Fibroblast of lung (primary cell): Measurements from ENCODE around the gene CROCC2. TPM values are rescaled to one million over a fixed set of nuclear protein-coding genes. Genes with fewer than 3 reads are reported as not detected.
A peak's percentile ranks its signal among the peaks of the same experiment; 100 is the strongest.

Experiments
- DNase-seq, 2 donors: peaks; one replicate each; pipeline versions ENCODE4 v3.0.0 to v3.0.0-alpha.2; 2010; ENCODE audit warnings: low read depth in 2 of 2
- H2AFZ ChIP-seq: 2 replicates; pipeline ENCODE4 v1.5.1; 2012; ENCODE audit warnings: low read length, control low read depth, inconsistent platforms
- H3K27ac ChIP-seq: 2 replicates; pipeline ENCODE4 v1.5.1; 2011; ENCODE audit warnings: low read length, control low read depth; ENCODE audit not compliant: insufficient read depth
- H3K27me3 ChIP-seq: 2 replicates; pipeline ENCODE4 v1.5.1; 2011; ENCODE audit warnings: mild to moderate bottlenecking, low read length; ENCODE audit not compliant: control insufficient read depth, insufficient read depth
- H3K36me3 ChIP-seq: 2 replicates; pipeline ENCODE4 v1.5.1; 2011; ENCODE audit warnings: low read length; ENCODE audit not compliant: control insufficient read depth, insufficient read depth
- H3K4me1 ChIP-seq: 2 replicates; pipeline ENCODE4 v1.5.1; 2011; ENCODE audit warnings: low read length; ENCODE audit not compliant: control insufficient read depth, insufficient read depth; ENCODE audit errors: extremely low read depth
- H3K4me2 ChIP-seq: 2 replicates; pipeline ENCODE4 v1.5.1; 2011; ENCODE audit warnings: low read length, control low read depth; ENCODE audit not compliant: insufficient read depth; ENCODE audit errors: extremely low read depth
- H3K4me3 ChIP-seq, 4 experiments: fragments of 200-600 bp in 1 of 4; sonication (generic) in 1 of 4; replicated peaks in 1 of 4; 2 replicates each; pipeline ENCODE4 v1.5.1; 2011 to 2016; ENCODE audit warnings: low read length in 4 of 4, low read depth in 3 of 4, mild to moderate bottlenecking in 3 of 4, control low read depth in 2 of 4, inconsistent platforms in 1 of 4, mixed read lengths in 1 of 4; ENCODE audit not compliant: insufficient read depth in 1 of 4; ENCODE audit errors: control extremely low read depth in 1 of 4
- H3K79me2 ChIP-seq: 2 replicates; pipeline ENCODE4 v1.5.1; 2012; ENCODE audit warnings: mild to moderate bottlenecking, low read length, inconsistent platforms; ENCODE audit not compliant: control insufficient read depth, insufficient read depth
- H3K9ac ChIP-seq: 2 replicates; pipeline ENCODE4 v1.5.1; 2011; ENCODE audit warnings: mild to moderate bottlenecking, low read length, control low read depth; ENCODE audit not compliant: insufficient read depth
- H3K9me3 ChIP-seq: 2 replicates; pipeline ENCODE4 v1.5.1; 2012; ENCODE audit warnings: low read depth, low read length; ENCODE audit not compliant: control insufficient read depth, insufficient read depth
- H4K20me1 ChIP-seq: 2 replicates; pipeline ENCODE4 v1.5.1; 2011; ENCODE audit warnings: low read length; ENCODE audit not compliant: control insufficient read depth, insufficient read depth; ENCODE audit errors: extremely low read depth
- CTCF ChIP-seq, 2 donors: IDR thresholded peaks in 1 of 2; conservative IDR thresholded peaks in 1 of 2; 1 replicate in 1 of 2; 2 replicates in 1 of 2; pipeline ENCODE4 v1.5.1; 2011 to 2012; ENCODE audit warnings: low read length in 2 of 2, control low read depth in 1 of 2, inconsistent platforms in 1 of 2, low read depth in 1 of 2, mild to moderate bottlenecking in 1 of 2
- EZH2 ChIP-seq: IDR thresholded peaks from 2 replicates; pipeline ENCODE4 v1.5.1; 2012; ENCODE audit warnings: low read length, control low read depth, mild to moderate bottlenecking; ENCODE audit errors: missing control alignments
- polyA plus RNA-seq, 2 donors: library from polyadenylated mRNA; depleted of rRNA in 1 of 2; stranded (reverse) in 1 of 2; unstranded in 1 of 2; fragments of >200 nt; gene quantifications; 2 replicates each; pipeline ENCODE4 v1.2.1, GENCODE V29; 2011 to 2012; ENCODE audit warnings: missing spikeins in 1 of 2
- total RNA-seq: library from RNA; depleted of rRNA; stranded (reverse); fragments of >200 nt; gene quantifications from 2 replicates; pipeline ENCODE4 v1.2.1, GENCODE V29; 2014

The CROCC2 gene
- total and polyA plus RNA-seq, 2 donors (not counting 1 experiment from before 2014, with no cell fraction given): 0.12 to 0.33 TPM

GRCh38 chr2:240970816-240971215 lies 64.7 kb downstream of the CROCC2 start:
- Histone ChIP-seq H3K9me3 (no peaks in the 10 kb centered on the region), H3K4me1 (peaks cover 4% of the 10 kb centered on the region), H4K20me1 (no peaks in the 10 kb centered on the region), H3K27ac (no peak overlapping the region), H3K4me2 (no peak overlapping the region), H3K79me2 (no peaks in the 10 kb centered on the region), H3K36me3 (no peaks in the 10 kb centered on the region), H2AFZ (no peak overlapping the region), H3K9ac (no peak overlapping the region), H3K4me3 (no peak overlapping the region), H3K27me3 (no peaks in the 10 kb centered on the region)
- no peak for DNase-seq
- TF ChIP-seq CTCF (conservative IDR thresholded peaks at IDR 0.05 in 1 of 2, IDR thresholded peaks at IDR 0.05 in 1 of 2; ENCODE audit: low read depth in 1 of 2, low read length in 2 of 2) (no peak), EZH2 (no peak)

- H3K79me2 ChIP-seq: no peaks in the 10 kb centered on the region
- no peaks in the 10 kb centered on the region for H3K27me3 ChIP-seq
- no peak overlapping the region for H3K27ac ChIP-seq
- H4K20me1 ChIP-seq: no peaks in the 10 kb centered on the region
- no peak overlapping the region for H3K4me3 ChIP-seq
- peaks cover 4% of the 10 kb centered on the region for H3K4me1 ChIP-seq
- no peak overlapping the region for H2AFZ ChIP-seq
- no peak overlapping the region for H3K9ac ChIP-seq
- no peaks in the 10 kb centered on the region for H3K9me3 ChIP-seq
- no peaks in the 10 kb centered on the region for H3K36me3 ChIP-seq
- TF ChIP-seq CTCF (conservative IDR thresholded peaks at IDR 0.05 in 1 of 2, IDR thresholded peaks at IDR 0.05 in 1 of 2; ENCODE audit: low read depth in 1 of 2, low read length in 2 of 2) (no peak), EZH2 (no peak)
- no peak overlapping the region for H3K4me2 ChIP-seq
- DNase-seq: no peak
Measured at GRCh38 chr2:240972201-240972600, 66.1 kb downstream of the CROCC2 start.

DNA sequence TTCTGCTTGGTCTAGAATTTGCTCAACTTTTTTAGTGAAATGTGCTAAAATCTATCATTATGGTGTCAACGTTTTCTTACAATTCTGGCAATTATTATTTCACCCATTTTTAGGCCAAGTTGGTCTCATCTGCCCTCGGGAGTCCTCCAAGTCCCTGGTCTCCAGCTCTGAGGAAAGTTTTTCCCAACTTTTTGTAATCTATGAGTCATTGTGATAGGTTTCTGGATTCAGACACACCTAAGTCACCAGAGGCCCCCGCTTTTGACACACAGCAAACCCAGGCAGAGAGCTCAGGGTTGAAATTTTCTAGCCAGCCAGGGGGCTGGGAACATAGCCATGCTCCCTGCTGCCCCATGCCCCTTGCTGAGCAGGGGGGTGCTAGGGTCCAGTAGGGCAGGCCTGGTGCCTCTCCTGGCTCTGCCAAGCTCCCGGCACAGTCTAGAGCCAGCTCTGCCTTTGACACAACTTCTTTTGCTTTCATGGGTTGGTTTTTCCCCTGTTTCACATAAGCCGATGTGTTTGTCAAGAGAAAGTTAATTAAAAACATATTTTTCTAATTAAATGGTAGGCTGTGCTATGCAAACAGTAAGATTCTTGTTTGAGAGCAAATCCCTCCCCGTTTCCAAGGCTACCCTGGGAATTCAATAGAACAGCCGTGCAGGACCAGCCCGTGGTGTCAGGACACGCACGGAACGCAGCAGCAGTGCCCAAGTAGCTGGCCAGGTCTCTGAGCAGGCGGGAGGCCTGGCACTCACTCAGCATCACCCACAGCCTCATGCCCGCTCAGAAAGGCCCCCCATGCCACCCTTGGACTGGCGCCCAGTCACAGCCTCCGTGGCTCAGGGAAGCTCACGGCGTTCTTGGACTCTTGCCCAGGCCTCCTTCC lies 66.7 kb downstream of the CROCC2 start:
- Histone ChIP-seq H3K9me3 (no peaks in the 10 kb centered on the region), H4K20me1 (no peaks in the 10 kb centered on the region), H3K9ac (no peak overlapping the region), H3K4me1 (peaks cover 4% of the 10 kb centered on the region), H3K36me3 (no peaks in the 10 kb centered on the region), H2AFZ (no peak overlapping the region), H3K27me3 (no peaks in the 10 kb centered on the region), H3K79me2 (no peaks in the 10 kb centered on the region), H3K4me2 (peak overlapping the region; percentile 44), H3K4me3 (no peak overlapping the region), H3K27ac (peak overlapping the region; percentile 44)
- TF ChIP-seq CTCF (conservative IDR thresholded peaks at IDR 0.05 in 1 of 2, IDR thresholded peaks at IDR 0.05 in 1 of 2; ENCODE audit: low read depth in 1 of 2, low read length in 2 of 2) (no peak), EZH2 (no peak)
- DNase-seq: peak in 1 of 2 donors; percentile 33
